GM23338 (cell line): ENCODE measurements around the gene ULBP2. TPM values are rescaled to one million over a fixed set of nuclear protein-coding genes. Genes with fewer than 3 reads are reported as not detected.
"Not testable (repeated sequence)": the region's sequence is repeated elsewhere in the genome, so short reads cannot be mapped to it uniquely, and the experiment has no call there.

Experiments used
- ATAC-seq: fragments of 200-7000 bp; cut with Tn5 transposase; 3 replicates; pipeline ENCODE4 v1.9.1; 2020
- DNase-seq: peaks from one replicate; pipeline ENCODE4 v3.0.0-alpha.2; 2015; ENCODE audit warnings: low spot score
- H2AFZ ChIP-seq: fragments of 200-600 bp; sonication (generic); 2 replicates; pipeline ENCODE4 v1.8.0; 2016; ENCODE audit warnings: antibody characterized with exemption, mild to moderate bottlenecking, moderate library complexity
- H3F3A ChIP-seq: fragments of 200-600 bp; sonication (generic); replicated peaks from 2 replicates; pipeline ENCODE4 v1.8.0; 2017; ENCODE audit warnings: antibody characterized with exemption, mixed run types, low read depth
- H3K27ac ChIP-seq: fragments of 200-600 bp; sonication (generic); 2 replicates; pipeline ENCODE4 v1.6.1; 2016; ENCODE audit warnings: low read depth
- H3K27me3 ChIP-seq: fragments of 200-600 bp; sonication (generic); 2 replicates; pipeline ENCODE4 v1.8.0; 2016; ENCODE audit warnings: mild to moderate bottlenecking, mixed run types, moderate library complexity; ENCODE audit not compliant: insufficient read depth
- H3K36me3 ChIP-seq: fragments of 200-600 bp; sonication (generic); 2 replicates; pipeline ENCODE4 v1.8.0; 2016; ENCODE audit warnings: mild to moderate bottlenecking; ENCODE audit not compliant: insufficient read depth
- H3K4me1 ChIP-seq: fragments of 200-600 bp; sonication (generic); 2 replicates; pipeline ENCODE4 v1.8.0; 2016; ENCODE audit warnings: mild to moderate bottlenecking, moderate library complexity; ENCODE audit not compliant: insufficient read depth
- H3K4me2 ChIP-seq: fragments of 200-600 bp; sonication (generic); 2 replicates; pipeline ENCODE4 v1.7.1; 2017; ENCODE audit warnings: mixed run types
- H3K4me3 ChIP-seq: fragments of 200-600 bp; sonication (generic); 2 replicates; pipeline ENCODE4 v1.6.1; 2016; ENCODE audit warnings: mixed run types
- H3K79me2 ChIP-seq: fragments of 200-600 bp; sonication (generic); replicated peaks from 2 replicates; pipeline ENCODE4 v1.8.0; 2017; ENCODE audit warnings: mild to moderate bottlenecking; ENCODE audit not compliant: insufficient read depth
- H3K9me2 ChIP-seq: fragments of 200-600 bp; sonication (generic); 2 replicates; pipeline ENCODE4 v1.8.0; 2017; ENCODE audit not compliant: insufficient read depth
- H4K20me1 ChIP-seq: fragments of 200-600 bp; sonication (generic); replicated peaks from 2 replicates; pipeline ENCODE4 v1.8.0; 2017; ENCODE audit warnings: mild to moderate bottlenecking; ENCODE audit not compliant: insufficient read depth
- H3K27ac Mint-ChIP-seq: 2 replicates; pipeline ENCODE4 v1.8.0; 2020; ENCODE audit warnings: inconsistent platforms, mild to moderate bottlenecking, moderate library complexity, mixed read lengths
- H3K27me3 Mint-ChIP-seq: 3 replicates; pipeline ENCODE4 v1.8.0; 2022; ENCODE audit warnings: low read depth, mild to moderate bottlenecking, moderate library complexity, mixed read lengths, inconsistent platforms; ENCODE audit not compliant: insufficient read depth, poor library complexity
- H3K36me3 Mint-ChIP-seq: 3 replicates; pipeline ENCODE4 v1.8.0; 2021; ENCODE audit warnings: low read depth, mild to moderate bottlenecking, inconsistent platforms, moderate library complexity, mixed read lengths
- H3K4me1 Mint-ChIP-seq: 3 replicates; pipeline ENCODE4 v1.8.0; 2020; ENCODE audit warnings: mild to moderate bottlenecking, inconsistent platforms, mixed read lengths
- H3K4me3 Mint-ChIP-seq: 3 replicates; pipeline ENCODE4 v1.8.0; 2021; ENCODE audit warnings: moderate library complexity, mild to moderate bottlenecking, inconsistent platforms, mixed read lengths
- H3K9me3 Mint-ChIP-seq: 3 replicates; pipeline ENCODE4 v1.8.0; 2020; ENCODE audit warnings: moderate library complexity, mild to moderate bottlenecking, inconsistent platforms, mixed read lengths
- CREB1 ChIP-seq: fragments of 250-450 bp; sonication (Bioruptor Pico); IDR thresholded peaks from 2 replicates; pipeline ENCODE4 v1.5.0; 2020; ENCODE audit warnings: low read depth, mild to moderate bottlenecking, moderate library complexity
- EZH2 ChIP-seq: fragments of 200-600 bp; sonication (generic); IDR thresholded peaks from one replicate; pipeline ENCODE4 v1.8.0; 2017; ENCODE audit warnings: antibody characterized with exemption, mild to moderate bottlenecking, low read depth; ENCODE audit not compliant: unreplicated experiment
- JUNB ChIP-seq: IDR thresholded peaks from one replicate; pipeline ENCODE4 v1.6.1; 2016; ENCODE audit warnings: antibody characterized with exemption; ENCODE audit not compliant: unreplicated experiment
- ZNF331 ChIP-seq: fragments of 250-450 bp; sonication (Bioruptor Pico); IDR thresholded peaks from 2 replicates; pipeline ENCODE4 v1.5.0; 2020; ENCODE audit warnings: low read depth, mild to moderate bottlenecking, moderate library complexity
- polyA plus RNA-seq: library from polyadenylated mRNA; unstranded; fragments of >200 nt; fragmentation: Nextera tagmentation; extraction: Ambion mirVana; gene quantifications from 2 replicates; pipeline ENCODE4 v1.2.1, GENCODE V29; 2016
- total RNA-seq: library from RNA; depleted of rRNA; stranded (reverse); fragments of >200 nt; shearing (Covaris generic); gene quantifications from 2 replicates; pipeline ENCODE4 v1.2.3, GENCODE V29; 2014
- TF ChIP-seq, protein P1 (sequence below): fragments of 250-450 bp; sonication (Bioruptor Pico); IDR thresholded peaks from 2 replicates; pipeline ENCODE4 v1.5.0; 2020; ENCODE audit warnings: mild to moderate bottlenecking, moderate library complexity

ULBP2 gene
- total and polyA plus RNA-seq, 2 experiments from 2014 or later: not detected

DNA sequence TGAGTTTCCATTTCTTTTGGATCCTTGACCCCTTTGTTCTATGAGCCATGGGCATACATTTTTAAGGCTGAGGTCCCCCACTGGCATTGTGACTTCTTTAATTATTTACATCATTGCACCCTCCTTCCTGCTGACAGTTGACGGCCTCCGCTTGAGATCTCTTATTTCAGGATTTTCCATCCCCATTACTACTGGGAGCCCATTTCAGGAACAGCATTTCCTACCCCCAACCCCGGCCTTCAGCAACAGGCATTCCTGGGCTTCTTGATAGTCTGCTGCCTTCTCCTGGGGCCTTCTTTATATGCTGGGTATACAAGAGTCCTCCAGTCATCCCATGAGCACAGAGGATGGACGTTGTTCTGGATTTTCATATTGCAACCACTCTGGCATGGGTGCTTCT lies 25.8 kb downstream of the ULBP2 start (continued):
- TF ChIP-seq, protein P1, sequence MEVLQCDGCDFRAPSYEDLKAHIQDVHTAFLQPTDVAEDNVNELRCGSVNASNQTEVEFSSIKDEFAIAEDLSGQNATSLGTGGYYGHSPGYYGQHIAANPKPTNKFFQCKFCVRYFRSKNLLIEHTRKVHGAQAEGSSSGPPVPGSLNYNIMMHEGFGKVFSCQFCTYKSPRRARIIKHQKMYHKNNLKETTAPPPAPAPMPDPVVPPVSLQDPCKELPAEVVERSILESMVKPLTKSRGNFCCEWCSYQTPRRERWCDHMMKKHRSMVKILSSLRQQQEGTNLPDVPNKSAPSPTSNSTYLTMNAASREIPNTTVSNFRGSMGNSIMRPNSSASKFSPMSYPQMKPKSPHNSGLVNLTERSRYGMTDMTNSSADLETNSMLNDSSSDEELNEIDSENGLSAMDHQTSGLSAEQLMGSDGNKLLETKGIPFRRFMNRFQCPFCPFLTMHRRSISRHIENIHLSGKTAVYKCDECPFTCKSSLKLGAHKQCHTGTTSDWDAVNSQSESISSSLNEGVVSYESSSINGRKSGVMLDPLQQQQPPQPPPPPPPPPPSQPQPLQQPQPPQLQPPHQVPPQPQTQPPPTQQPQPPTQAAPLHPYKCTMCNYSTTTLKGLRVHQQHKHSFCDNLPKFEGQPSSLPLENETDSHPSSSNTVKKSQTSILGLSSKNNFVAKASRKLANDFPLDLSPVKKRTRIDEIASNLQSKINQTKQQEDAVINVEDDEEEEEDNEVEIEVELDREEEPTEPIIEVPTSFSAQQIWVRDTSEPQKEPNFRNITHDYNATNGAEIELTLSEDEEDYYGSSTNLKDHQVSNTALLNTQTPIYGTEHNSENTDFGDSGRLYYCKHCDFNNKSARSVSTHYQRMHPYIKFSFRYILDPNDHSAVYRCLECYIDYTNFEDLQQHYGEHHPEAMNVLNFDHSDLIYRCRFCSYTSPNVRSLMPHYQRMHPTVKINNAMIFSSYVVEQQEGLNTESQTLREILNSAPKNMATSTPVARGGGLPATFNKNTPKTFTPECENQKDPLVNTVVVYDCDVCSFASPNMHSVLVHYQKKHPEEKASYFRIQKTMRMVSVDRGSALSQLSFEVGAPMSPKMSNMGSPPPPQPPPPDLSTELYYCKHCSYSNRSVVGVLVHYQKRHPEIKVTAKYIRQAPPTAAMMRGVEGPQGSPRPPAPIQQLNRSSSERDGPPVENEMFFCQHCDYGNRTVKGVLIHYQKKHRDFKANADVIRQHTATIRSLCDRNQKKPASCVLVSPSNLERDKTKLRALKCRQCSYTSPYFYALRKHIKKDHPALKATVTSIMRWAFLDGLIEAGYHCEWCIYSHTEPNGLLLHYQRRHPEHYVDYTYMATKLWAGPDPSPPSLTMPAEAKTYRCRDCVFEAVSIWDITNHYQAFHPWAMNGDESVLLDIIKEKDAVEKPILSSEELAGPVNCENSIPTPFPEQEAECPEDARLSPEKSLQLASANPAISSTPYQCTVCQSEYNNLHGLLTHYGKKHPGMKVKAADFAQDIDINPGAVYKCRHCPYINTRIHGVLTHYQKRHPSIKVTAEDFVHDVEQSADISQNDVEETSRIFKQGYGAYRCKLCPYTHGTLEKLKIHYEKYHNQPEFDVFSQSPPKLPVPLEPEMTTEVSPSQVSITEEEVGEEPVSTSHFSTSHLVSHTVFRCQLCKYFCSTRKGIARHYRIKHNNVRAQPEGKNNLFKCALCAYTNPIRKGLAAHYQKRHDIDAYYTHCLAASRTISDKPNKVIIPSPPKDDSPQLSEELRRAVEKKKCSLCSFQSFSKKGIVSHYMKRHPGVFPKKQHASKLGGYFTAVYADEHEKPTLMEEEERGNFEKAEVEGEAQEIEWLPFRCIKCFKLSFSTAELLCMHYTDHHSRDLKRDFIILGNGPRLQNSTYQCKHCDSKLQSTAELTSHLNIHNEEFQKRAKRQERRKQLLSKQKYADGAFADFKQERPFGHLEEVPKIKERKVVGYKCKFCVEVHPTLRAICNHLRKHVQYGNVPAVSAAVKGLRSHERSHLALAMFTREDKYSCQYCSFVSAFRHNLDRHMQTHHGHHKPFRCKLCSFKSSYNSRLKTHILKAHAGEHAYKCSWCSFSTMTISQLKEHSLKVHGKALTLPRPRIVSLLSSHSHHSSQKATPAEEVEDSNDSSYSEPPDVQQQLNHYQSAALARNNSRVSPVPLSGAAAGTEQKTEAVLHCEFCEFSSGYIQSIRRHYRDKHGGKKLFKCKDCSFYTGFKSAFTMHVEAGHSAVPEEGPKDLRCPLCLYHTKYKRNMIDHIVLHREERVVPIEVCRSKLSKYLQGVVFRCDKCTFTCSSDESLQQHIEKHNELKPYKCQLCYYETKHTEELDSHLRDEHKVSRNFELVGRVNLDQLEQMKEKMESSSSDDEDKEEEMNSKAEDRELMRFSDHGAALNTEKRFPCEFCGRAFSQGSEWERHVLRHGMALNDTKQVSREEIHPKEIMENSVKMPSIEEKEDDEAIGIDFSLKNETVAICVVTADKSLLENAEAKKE (CRISPR knock-in tag): no peak
- no peak for TF ChIP-seq CREB1 (CRISPR knock-in tag)
- no peak for TF ChIP-seq EZH2
- TF ChIP-seq ZNF331 (CRISPR knock-in tag): no peak
- no peak for TF ChIP-seq JUNB

DNA sequence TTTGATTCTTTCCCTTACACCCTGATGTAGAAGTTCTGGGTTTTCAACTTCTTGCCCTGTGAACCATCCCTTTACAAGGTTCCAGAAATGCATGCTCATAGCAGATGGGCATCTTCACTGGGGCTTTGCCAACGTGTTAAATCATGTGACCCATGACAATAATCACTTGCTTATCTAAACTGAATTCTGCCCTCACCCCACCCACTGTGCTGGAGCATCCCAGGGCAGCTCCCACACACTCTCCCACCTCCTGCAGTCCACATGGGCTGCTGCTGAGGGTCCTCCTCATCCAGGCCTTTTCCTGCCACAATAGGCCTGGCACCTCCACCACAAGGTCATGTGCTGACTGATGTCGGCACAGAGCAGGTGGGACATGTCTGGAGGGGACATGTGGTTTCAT lies 26.2 kb downstream of the ULBP2 start:
- not testable (repeated sequence) for H3K4me1 ChIP-seq, H3K4me3 Mint-ChIP-seq, H3K27ac ChIP-seq, H3K4me3 ChIP-seq, H3K79me2 ChIP-seq, H3K9me3 Mint-ChIP-seq, H3K9me2 ChIP-seq, H3K27ac Mint-ChIP-seq, H3K36me3 ChIP-seq, H4K20me1 ChIP-seq, DNase-seq, ATAC-seq, H2AFZ ChIP-seq, H3K4me2 ChIP-seq, H3K36me3 Mint-ChIP-seq, H3F3A ChIP-seq
- H3K4me1 Mint-ChIP-seq: peaks cover 20% of the 10 kb centered on the region
- H3K27me3 ChIP-seq: peaks cover 84% of the 10 kb centered on the region
- peaks cover 67% of the 10 kb centered on the region for H3K27me3 Mint-ChIP-seq

DNA sequence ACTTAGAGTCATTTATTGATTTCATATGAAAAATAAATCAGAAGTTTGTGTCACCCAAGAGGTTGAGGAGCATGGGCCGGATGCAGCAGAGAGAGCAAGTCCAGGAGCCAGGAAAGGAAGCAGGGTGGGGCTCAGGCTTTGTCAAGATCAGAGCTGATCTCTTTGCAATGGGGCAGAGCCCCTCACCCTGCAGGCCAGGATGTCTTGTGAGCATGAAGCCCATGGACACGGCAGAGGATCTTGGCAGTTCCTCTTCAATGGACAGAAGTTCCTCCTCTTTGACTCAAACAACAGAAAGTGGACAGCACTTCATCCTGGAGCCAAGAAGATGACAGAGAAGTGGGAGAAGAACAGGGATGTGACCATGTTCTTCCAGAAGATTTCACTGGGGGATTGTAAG lies 27.1 kb downstream of the ULBP2 start:
- H3K4me1 ChIP-seq, H3K27ac Mint-ChIP-seq, H3K79me2 ChIP-seq, ATAC-seq, H3K9me3 Mint-ChIP-seq, H3K36me3 Mint-ChIP-seq, H3K4me3 Mint-ChIP-seq, H3K4me3 ChIP-seq, H3K36me3 ChIP-seq, H3F3A ChIP-seq, DNase-seq, H3K4me2 ChIP-seq, H2AFZ ChIP-seq, H3K27ac ChIP-seq, H4K20me1 ChIP-seq, H3K9me2 ChIP-seq: not testable (repeated sequence)
- peaks cover 84% of the 10 kb centered on the region for H3K27me3 ChIP-seq
- Mint-ChIP-seq H3K27me3 (peaks cover 58% of the 10 kb centered on the region), H3K4me1 (peaks cover 16% of the 10 kb centered on the region; the same call in 2 of the 3 replicates)
